GM23248 (cell line): ENCODE data around the gene C1QTNF6.

Experiments used
- EZH2 ChIP-seq: fragments of 200-600 bp; sonication (generic); IDR thresholded peaks from 2 replicates; pipeline ENCODE4 v1.6.1; 2018; ENCODE audit warnings: antibody characterized with exemption, mild to moderate bottlenecking; ENCODE audit not compliant: insufficient read depth, poor library complexity, severe bottlenecking
- EZH2phosphoT487 ChIP-seq: fragments of 200-600 bp; sonication (generic); IDR thresholded peaks from 2 replicates; pipeline ENCODE4 v1.6.1; 2018; ENCODE audit warnings: antibody characterized with exemption, moderate library complexity, mild to moderate bottlenecking, low read depth; ENCODE audit not compliant: insufficient read depth

GRCh38 chr22:37181681-37182080 lies 6.4 kb downstream of the C1QTNF6 start:
- TF ChIP-seq EZH2 (no peak), EZH2phosphoT487 (no peak)
